Stomach (tissue), 4 donors: ENCODE results near the gene CADM2.

Experiments
- POLR2A ChIP-seq, 4 donors: fragments of 450-650 bp; IDR thresholded peaks; one replicate each; pipeline ENCODE4 v1.6.1; 2016; ENCODE audit warnings: antibody characterized with exemption in 4 of 4, control low read depth in 2 of 4, mild to moderate bottlenecking in 1 of 4, moderate library complexity in 1 of 4
- TF ChIP-seq, protein P1 (sequence below), 7 experiments: fragments of 450-650 bp in 4 of 7; fragments of 200-600 bp in 3 of 7; sonication (generic) in 3 of 7; IDR thresholded peaks; one replicate each; pipeline ENCODE4 v1.5.1; 2016 to 2019; ENCODE audit warnings: antibody characterized with exemption in 7 of 7, control low read depth in 2 of 7, mild to moderate bottlenecking in 1 of 7

DNA sequence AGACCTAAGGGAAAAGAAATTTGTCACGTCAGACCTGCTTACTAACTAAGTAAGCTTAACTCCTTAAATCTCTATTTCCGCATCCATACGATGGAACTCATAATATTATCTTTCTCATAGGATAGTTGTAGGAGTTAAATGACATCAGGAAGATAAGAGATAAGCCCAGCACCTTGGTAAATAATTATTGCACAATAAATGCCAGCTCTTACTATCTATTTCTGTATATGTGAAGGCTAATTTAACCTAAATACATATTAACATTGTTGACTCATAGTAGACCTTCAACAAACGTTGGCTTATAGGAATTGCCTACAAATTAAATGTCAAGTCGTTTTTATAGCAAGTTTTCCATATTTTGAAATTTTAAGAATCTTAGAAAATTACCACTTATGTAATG, 709.0 kb downstream of the CADM2 start:
- no peak for TF ChIP-seq POLR2A (IDR thresholded peaks at IDR 0.05)
- TF ChIP-seq, protein P1, sequence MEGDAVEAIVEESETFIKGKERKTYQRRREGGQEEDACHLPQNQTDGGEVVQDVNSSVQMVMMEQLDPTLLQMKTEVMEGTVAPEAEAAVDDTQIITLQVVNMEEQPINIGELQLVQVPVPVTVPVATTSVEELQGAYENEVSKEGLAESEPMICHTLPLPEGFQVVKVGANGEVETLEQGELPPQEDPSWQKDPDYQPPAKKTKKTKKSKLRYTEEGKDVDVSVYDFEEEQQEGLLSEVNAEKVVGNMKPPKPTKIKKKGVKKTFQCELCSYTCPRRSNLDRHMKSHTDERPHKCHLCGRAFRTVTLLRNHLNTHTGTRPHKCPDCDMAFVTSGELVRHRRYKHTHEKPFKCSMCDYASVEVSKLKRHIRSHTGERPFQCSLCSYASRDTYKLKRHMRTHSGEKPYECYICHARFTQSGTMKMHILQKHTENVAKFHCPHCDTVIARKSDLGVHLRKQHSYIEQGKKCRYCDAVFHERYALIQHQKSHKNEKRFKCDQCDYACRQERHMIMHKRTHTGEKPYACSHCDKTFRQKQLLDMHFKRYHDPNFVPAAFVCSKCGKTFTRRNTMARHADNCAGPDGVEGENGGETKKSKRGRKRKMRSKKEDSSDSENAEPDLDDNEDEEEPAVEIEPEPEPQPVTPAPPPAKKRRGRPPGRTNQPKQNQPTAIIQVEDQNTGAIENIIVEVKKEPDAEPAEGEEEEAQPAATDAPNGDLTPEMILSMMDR (IDR thresholded peaks at IDR 0.05) = no peak
